Heart right ventricle (tissue), 16 donors: ENCODE data around the gene CHRNA4. TPM values are rescaled to one million over a fixed set of nuclear protein-coding genes. Genes with fewer than 3 reads are reported as not detected.
A peak's percentile ranks its signal among the peaks of the same experiment; 100 is the strongest.

Source experiments
- ATAC-seq, 8 donors: fragments of 200-7000 bp; cut with Tn5 transposase; one replicate each; pipeline ENCODE4 v1.9.1; 2020; ENCODE audit warnings: mild to moderate bottlenecking in 8 of 8, moderate library complexity in 8 of 8, moderate number of reproducible peaks in 1 of 8
- DNase-seq, 2 donors: peaks; one replicate each; pipeline ENCODE4 v3.0.0-alpha.2; 2020
- H3K27ac ChIP-seq, 10 donors: fragments of 200-600 bp; sonication (generic) in 2 of 10; one replicate each; pipeline versions ENCODE4 v1.5.0 to v1.8.0; 2020 to 2022; ENCODE audit warnings: mild to moderate bottlenecking in 3 of 10
- H3K27me3 ChIP-seq, 7 donors: fragments of 200-600 bp; one replicate each; pipeline ENCODE4 v1.8.0; 2021 to 2022; ENCODE audit warnings: mild to moderate bottlenecking in 2 of 7
- H3K36me3 ChIP-seq, 9 donors: fragments of 200-600 bp; sonication (generic) in 1 of 9; one replicate each; pipeline versions ENCODE4 v1.5.0 to v1.8.0; 2020 to 2022; ENCODE audit warnings: mild to moderate bottlenecking in 2 of 9
- H3K4me1 ChIP-seq, 9 donors: fragments of 200-600 bp; sonication (generic) in 1 of 9; one replicate each; pipeline versions ENCODE4 v1.5.0 to v1.8.0; 2020 to 2022; ENCODE audit warnings: mild to moderate bottlenecking in 4 of 9
- H3K4me3 ChIP-seq, 10 donors: fragments of 200-600 bp; sonication (generic) in 2 of 10; one replicate each; pipeline versions ENCODE4 v1.5.0 to v1.8.0; 2020 to 2022; ENCODE audit warnings: mild to moderate bottlenecking in 7 of 10, moderate library complexity in 2 of 10
- H3K9me3 ChIP-seq, 11 donors: fragments of 200-600 bp in 10 of 11; sonication (generic) in 2 of 11; one replicate each; pipeline versions ENCODE4 v1.5.0 to v1.8.0; 2013 to 2022; ENCODE audit warnings: mild to moderate bottlenecking in 2 of 11, control low read depth in 1 of 11, moderate library complexity in 1 of 11
- CTCF ChIP-seq, 9 donors: fragments of 200-600 bp; sonication (generic) in 2 of 9; IDR thresholded peaks; one replicate each; pipeline versions ENCODE4 v1.5.0 to v1.8.0; 2021 to 2022; ENCODE audit warnings: antibody characterized with exemption in 9 of 9, mild to moderate bottlenecking in 5 of 9, moderate library complexity in 1 of 9
- WGBS, 2 donors: extraction: QIAGEN DNeasy Blood & Tissue Kit; methylation state at CpG; one replicate each; pipeline ENCODE4 v1.1.7; 2013; ENCODE audit warnings: inconsistent platforms in 1 of 2; 5-methylcytosine and 5-hydroxymethylcytosine counted together
- intact Hi-C, 10 donors: fragments of 100-400 bp; cut with DNase I; formaldehyde crosslinking; loops; one replicate each; pipeline versions ENCODE4 v1.11.1 to v1.14.2; 2022
- polyA plus RNA-seq, 2 donors: library from polyadenylated mRNA; stranded (reverse); fragments of 200-250 nt; gene quantifications; one replicate each; pipeline ENCODE4 v1.2.3, GENCODE V29; 2013
- total RNA-seq, 10 donors: library from RNA; stranded (reverse); fragmentation: NEBNext Ultra II Directional in 3 of 10; extraction: Animal tissue kit (Norgen Biotek cat#: 25700) in 3 of 10; gene quantifications; one replicate each; pipeline versions ENCODE4 v1.2.1 to v1.2.4, GENCODE V29; 2021 to 2023
- donor health status: Arrhythmogenic right ventricular cardiomyopathy.
- donor health status: ischemic (EF 13 %, LVEDD 7.1; RV severe dilation, severe dysfunction).
- donor health status: healthy with polysubstance abuse.
- donor health status: DM: no; HTN: yes; CAD: no.
- donor health status: DM: no; HTN: no; CAD: no.
- donor health status: ischemic (EF 25% LVEDD 6.9; RV normal size, moderate dysfunction).
- donor health status: ischemic (EF 25% LVEDD 5.7; RV mildly dilated, moderate dysfunction).
- donor health status: healthy.
- donor health status: DM: yes; HTN: yes; CAD: no.
- donor health status: Ischemic cardiomyopathy.
- donor health status: ischemic (EF 35%, LVEDD 5.7; RV mildly dilated, moderate dysfunction).
- donor health status: nonischemic (EF 11% LVEDD 7.7; RV severe dilation, severe dysfunction).
- donor health status: DM: yes; HTN: yes; CAD: no.
- donor health status: PGD.
- donor health status: ischemic (EF 29% LVEDD 5.4; RV normal size, mild dysfunction).
- donor health status: nonischemic (EF 23%, LVEDD 6.1; RV moderate dilation, normal function).

The CHRNA4 gene
- total and polyA plus RNA-seq, 12 donors = 0.06 to 1.5 (median 0.90) TPM; not detected in 4

- intact Hi-C loops = no loop called here
- 29 to 30% methylated on average over 17 of the region's 17 CpGs for WGBS, 2 donors
- Histone ChIP-seq H3K4me3 (no peak overlapping the region), H3K27ac (no peak overlapping the region), H3K36me3 (no peaks in the 10 kb centered on the region), H3K9me3 (peaks cover 0 to 2% (median 0%) of the 10 kb centered on the region in 11 donors), H3K27me3 (peaks cover 8 to 77% (median 62%) of the 10 kb centered on the region in 7 donors), H3K4me1 (peaks cover 0 to 10% (median 0%) of the 10 kb centered on the region in 9 donors)
- TF ChIP-seq CTCF (IDR thresholded peaks at IDR 0.05) = no peak
- ATAC-seq (no peak), DNase-seq (peak in 1 of 2 donors; percentile 8)
Measured at GRCh38 chr20:63295422-63295821, 65.7 kb downstream of the CHRNA4 start.

GRCh38 chr20:63295018-63295417, 66.1 kb downstream of the CHRNA4 start:
- ATAC-seq (no peak), DNase-seq (no peak)
- no peak for TF ChIP-seq CTCF (IDR thresholded peaks at IDR 0.05)
- peaks cover 8 to 75% (median 59%) of the 10 kb centered on the region in 7 donors for H3K27me3 ChIP-seq
- no peak overlapping the region for H3K4me3 ChIP-seq
- no peak overlapping the region for H3K27ac ChIP-seq
- H3K4me1 ChIP-seq = peaks cover 0 to 10% (median 0%) of the 10 kb centered on the region in 9 donors
- WGBS, 2 donors = 39 to 41% methylated on average over 17 to 19 of the region's 19 CpGs
- intact Hi-C loops = no loop called here
- H3K36me3 ChIP-seq = peaks cover 0 to under 1% (median 0%) of the 10 kb centered on the region in 9 donors
- H3K9me3 ChIP-seq = no peaks in the 10 kb centered on the region

- H3K27me3 ChIP-seq = peaks cover 8 to 70% (median 57%) of the 10 kb centered on the region in 7 donors
- DNase-seq (peak in 1 of 2 donors; percentile 9), ATAC-seq (no peak)
- H3K36me3 ChIP-seq = peaks cover 0 to 5% (median 0%) of the 10 kb centered on the region in 9 donors
- H3K4me1 ChIP-seq = peaks cover 0 to 10% (median 0%) of the 10 kb centered on the region in 9 donors
- H3K4me3 ChIP-seq = no peak overlapping the region
- WGBS, 2 donors = 81 to 83% methylated on average over 12 of the region's 12 CpGs
- no peak for TF ChIP-seq CTCF (IDR thresholded peaks at IDR 0.05)
- no peak overlapping the region for H3K27ac ChIP-seq
- intact Hi-C loops = no loop called here
- H3K9me3 ChIP-seq = no peaks in the 10 kb centered on the region
Measured at GRCh38 chr20:63294536-63294900, 66.6 kb downstream of the CHRNA4 start.

GRCh38 chr20:63293871-63294535, 67.1 kb downstream of the CHRNA4 start:
- ATAC-seq = no peak
- intact Hi-C loops = no loop called here
- Histone ChIP-seq H3K36me3 (peaks cover 0 to 8% (median 0%) of the 10 kb centered on the region in 9 donors), H3K27me3 (peaks cover 8 to 65% (median 52%) of the 10 kb centered on the region in 7 donors), H3K27ac (no peak overlapping the region), H3K4me3 (no peak overlapping the region), H3K4me1 (peaks cover 0 to 10% (median 0%) of the 10 kb centered on the region in 9 donors), H3K9me3 (no peaks in the 10 kb centered on the region)
- DNase-seq = no peak
- TF ChIP-seq CTCF (IDR thresholded peaks at IDR 0.05) = no peak
- 59 to 64% methylated on average over 17 to 20 of the region's 22 CpGs for WGBS, 2 donors
